ENCODE data around the gene RAMP3. TPM values are rescaled to one million over a fixed set of nuclear protein-coding genes. Genes with fewer than 3 reads are reported as not detected.

Gene RAMP3
- total RNA-seq, 3 donors from 2014 or later (not counting 1 experiment from before 2014, with no cell fraction given) = not detected

DNA sequence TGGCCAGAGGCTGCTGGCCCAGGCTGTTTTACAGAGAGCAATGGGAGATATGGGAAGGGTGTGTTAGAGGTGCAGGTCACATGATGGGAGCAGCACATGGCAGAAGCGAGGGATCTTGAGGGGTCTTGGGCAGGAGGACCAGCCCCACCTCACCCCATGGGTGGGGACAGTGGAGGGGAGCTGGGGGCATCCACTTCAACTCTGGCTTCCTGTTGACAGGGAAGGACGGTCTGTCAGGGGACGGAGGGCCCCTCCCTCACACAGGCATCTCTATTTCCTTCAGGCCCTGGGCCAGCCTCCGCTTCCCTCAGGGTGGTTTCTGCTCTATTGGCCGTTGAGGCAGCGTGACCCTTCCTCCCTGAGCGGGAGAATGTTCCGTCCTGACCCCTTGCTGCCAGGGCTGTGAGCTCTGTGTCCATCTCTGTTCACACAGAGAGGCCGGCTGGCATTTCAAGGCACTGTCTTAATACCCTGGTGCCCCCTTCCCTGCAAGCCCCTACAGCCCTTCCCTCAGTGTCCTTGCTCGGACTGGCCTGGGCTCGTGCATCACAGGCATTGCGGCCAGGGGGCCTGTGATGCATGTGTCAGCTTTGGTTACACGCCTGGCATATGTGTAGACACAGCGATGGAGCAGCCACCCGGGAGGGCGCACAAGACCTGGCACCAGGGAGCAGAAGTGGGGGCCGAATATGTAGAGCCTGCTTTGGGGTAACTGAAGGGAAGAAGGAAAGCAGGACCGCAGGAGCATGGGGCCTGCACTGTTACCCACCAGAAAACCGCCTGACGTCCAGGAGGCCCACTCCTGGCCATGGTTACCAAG, 31.8 kb downstream of the RAMP3 start:
- intact Hi-C loops (cut with micrococcal nuclease) = no loop called here
- Mint-ChIP-seq H3K4me3 (no peak overlapping the region), H3K27ac (no peak overlapping the region), H3K9me3 (no peaks in the 10 kb centered on the region), H3K4me1 (peaks cover 6 to 12% of the 10 kb centered on the region in 2 donors), H3K36me3 (no peaks in the 10 kb centered on the region), H3K27me3 (ENCODE audit: low read depth in 2 of 2) (peaks cover 8 to 13% of the 10 kb centered on the region in 2 donors)
- Histone ChIP-seq H3K4me1 (ENCODE audit: control insufficient read depth, insufficient read depth, low read length) (no peaks in the 10 kb centered on the region), H3K4me3 (ENCODE audit: low read length) (no peak overlapping the region), H3K36me3 (ENCODE audit: control insufficient read depth, insufficient read depth, low read length) (no peaks in the 10 kb centered on the region), H3K27ac (ENCODE audit: low read length) (no peak overlapping the region), H3K27me3 (ENCODE audit: control insufficient read depth, insufficient read depth, low read length) (no peaks in the 10 kb centered on the region), H3K9me3 (ENCODE audit: control insufficient read depth, insufficient read depth, low read length) (no peaks in the 10 kb centered on the region)
- ATAC-seq = no peak
- DNase-seq = no peak
- 87% methylated on average over 20 of the region's 20 CpGs for WGBS (ENCODE audit: insufficient coverage)
- TF ChIP-seq, protein P1, sequence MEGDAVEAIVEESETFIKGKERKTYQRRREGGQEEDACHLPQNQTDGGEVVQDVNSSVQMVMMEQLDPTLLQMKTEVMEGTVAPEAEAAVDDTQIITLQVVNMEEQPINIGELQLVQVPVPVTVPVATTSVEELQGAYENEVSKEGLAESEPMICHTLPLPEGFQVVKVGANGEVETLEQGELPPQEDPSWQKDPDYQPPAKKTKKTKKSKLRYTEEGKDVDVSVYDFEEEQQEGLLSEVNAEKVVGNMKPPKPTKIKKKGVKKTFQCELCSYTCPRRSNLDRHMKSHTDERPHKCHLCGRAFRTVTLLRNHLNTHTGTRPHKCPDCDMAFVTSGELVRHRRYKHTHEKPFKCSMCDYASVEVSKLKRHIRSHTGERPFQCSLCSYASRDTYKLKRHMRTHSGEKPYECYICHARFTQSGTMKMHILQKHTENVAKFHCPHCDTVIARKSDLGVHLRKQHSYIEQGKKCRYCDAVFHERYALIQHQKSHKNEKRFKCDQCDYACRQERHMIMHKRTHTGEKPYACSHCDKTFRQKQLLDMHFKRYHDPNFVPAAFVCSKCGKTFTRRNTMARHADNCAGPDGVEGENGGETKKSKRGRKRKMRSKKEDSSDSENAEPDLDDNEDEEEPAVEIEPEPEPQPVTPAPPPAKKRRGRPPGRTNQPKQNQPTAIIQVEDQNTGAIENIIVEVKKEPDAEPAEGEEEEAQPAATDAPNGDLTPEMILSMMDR (IDR thresholded peaks at IDR 0.05) = no peak

DNA sequence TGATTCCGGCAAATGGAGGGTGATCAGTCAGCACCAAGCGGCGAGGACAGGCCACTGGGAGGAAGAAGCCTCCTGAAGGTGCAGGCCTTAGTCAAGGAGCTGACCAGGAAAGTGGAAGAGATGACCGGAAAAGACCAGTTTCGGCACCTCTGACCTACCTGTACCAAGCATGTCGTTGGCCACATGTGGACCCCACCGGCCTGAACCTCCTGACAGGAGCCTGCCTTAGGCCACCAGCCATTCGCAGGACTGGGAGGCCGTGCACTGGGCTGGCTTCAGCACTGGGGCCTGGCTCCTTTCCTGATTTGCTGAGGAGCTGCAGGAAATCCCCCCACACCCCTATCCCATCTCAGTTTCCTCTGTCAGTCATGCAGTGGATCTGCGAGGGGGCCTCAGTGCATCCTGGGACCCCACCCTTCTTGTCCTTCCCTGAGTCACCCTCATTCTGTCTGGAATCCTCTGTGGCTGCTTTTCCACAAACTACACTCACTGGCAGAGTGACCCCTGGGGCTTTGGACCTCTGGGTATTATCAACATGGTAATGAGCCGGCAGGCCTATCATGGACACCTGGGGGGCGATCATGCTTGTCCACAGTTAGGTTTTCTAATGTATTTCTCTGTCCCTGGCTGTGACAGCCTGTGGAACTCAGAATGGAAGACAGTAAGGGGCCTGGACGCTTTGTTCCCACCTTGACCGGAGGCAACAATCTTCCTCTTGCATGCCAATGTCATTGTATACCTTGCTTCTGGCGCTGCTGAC, 33.0 kb downstream of the RAMP3 start:
- no peaks in the 10 kb centered on the region for H3K9me3 ChIP-seq (ENCODE audit: control insufficient read depth, insufficient read depth, low read length)
- DNase-seq (no peak), ATAC-seq (no peak)
- no peaks in the 10 kb centered on the region for H3K9me3 Mint-ChIP-seq
- H3K27ac ChIP-seq (ENCODE audit: low read length) = no peak overlapping the region
- peaks cover 13 to 14% of the 10 kb centered on the region in 2 donors for H3K27me3 Mint-ChIP-seq (ENCODE audit: low read depth in 2 of 2)
- no peaks in the 10 kb centered on the region for H3K4me1 ChIP-seq (ENCODE audit: control insufficient read depth, insufficient read depth, low read length)
- TF ChIP-seq, protein P1 (IDR thresholded peaks at IDR 0.05) = no peak
- no peak overlapping the region for H3K27ac Mint-ChIP-seq
- H3K36me3 ChIP-seq (ENCODE audit: control insufficient read depth, insufficient read depth, low read length) = no peaks in the 10 kb centered on the region
- intact Hi-C loops (cut with micrococcal nuclease) = no loop called here
- no peak overlapping the region for H3K4me3 ChIP-seq (ENCODE audit: low read length)
- WGBS (ENCODE audit: insufficient coverage) = 90% methylated on average over 15 of the region's 15 CpGs
- no peak overlapping the region for H3K4me3 Mint-ChIP-seq
- H3K4me1 Mint-ChIP-seq = peaks cover 6 to 12% of the 10 kb centered on the region in 2 donors
- no peaks in the 10 kb centered on the region for H3K27me3 ChIP-seq (ENCODE audit: control insufficient read depth, insufficient read depth, low read length)
- no peaks in the 10 kb centered on the region for H3K36me3 Mint-ChIP-seq

DNA sequence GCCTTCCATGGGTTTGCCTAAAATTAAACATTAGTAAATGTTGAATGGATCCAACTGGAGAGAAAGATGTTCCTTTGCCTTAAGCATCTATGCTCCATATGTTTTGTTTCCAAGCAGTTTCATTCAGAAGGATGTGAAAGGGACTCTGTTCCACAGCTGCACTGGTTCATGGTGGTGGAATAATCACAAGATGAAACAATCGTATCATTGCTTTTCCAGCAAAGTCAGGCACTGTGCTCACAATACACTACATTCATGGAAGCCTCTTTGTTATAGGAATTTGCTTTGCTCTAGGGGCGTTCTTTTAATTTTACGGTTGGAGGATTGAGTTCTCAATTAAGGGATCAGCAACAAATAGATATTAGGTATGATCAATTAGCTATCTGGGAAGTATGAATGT, 33.8 kb downstream of the RAMP3 start:
- no peaks in the 10 kb centered on the region for H3K36me3 ChIP-seq (ENCODE audit: control insufficient read depth, insufficient read depth, low read length)
- H3K27ac Mint-ChIP-seq = no peak overlapping the region
- TF ChIP-seq, protein P1 (IDR thresholded peaks at IDR 0.05) = no peak
- H3K9me3 Mint-ChIP-seq = no peaks in the 10 kb centered on the region
- H3K4me3 Mint-ChIP-seq = no peak overlapping the region
- H3K4me3 ChIP-seq (ENCODE audit: low read length) = no peak overlapping the region
- no peaks in the 10 kb centered on the region for H3K27me3 ChIP-seq (ENCODE audit: control insufficient read depth, insufficient read depth, low read length)
- peaks cover 6 to 12% of the 10 kb centered on the region in 2 donors for H3K4me1 Mint-ChIP-seq
- no peaks in the 10 kb centered on the region for H3K4me1 ChIP-seq (ENCODE audit: control insufficient read depth, insufficient read depth, low read length)
- intact Hi-C loops (cut with micrococcal nuclease) = no loop called here
- H3K36me3 Mint-ChIP-seq = no peaks in the 10 kb centered on the region
- 100% methylated on average over 1 of the region's 3 CpGs for WGBS (ENCODE audit: insufficient coverage)
- peaks cover 14 to 16% of the 10 kb centered on the region in 2 donors for H3K27me3 Mint-ChIP-seq (ENCODE audit: low read depth in 2 of 2)
- H3K27ac ChIP-seq (ENCODE audit: low read length) = no peak overlapping the region
- no peaks in the 10 kb centered on the region for H3K9me3 ChIP-seq (ENCODE audit: control insufficient read depth, insufficient read depth, low read length)
- DNase-seq = no peak
- no peak for ATAC-seq

All from natural killer cell (primary cell).